SKM-1 treated with dmso at 0.1 percent for 144 hours (cell line): ENCODE measurements around the gene ABHD1.
"Not testable (repeated sequence)": the region's sequence is repeated elsewhere in the genome, so short reads cannot be mapped to it uniquely, and the experiment has no call there.

Experiments used
- DNase-seq: peaks from one replicate; lab custom pipeline; 2025; ENCODE audit not compliant: unreplicated experiment; lab: John Stamatoyannopoulos, UW

The ABHD1 gene

DNA sequence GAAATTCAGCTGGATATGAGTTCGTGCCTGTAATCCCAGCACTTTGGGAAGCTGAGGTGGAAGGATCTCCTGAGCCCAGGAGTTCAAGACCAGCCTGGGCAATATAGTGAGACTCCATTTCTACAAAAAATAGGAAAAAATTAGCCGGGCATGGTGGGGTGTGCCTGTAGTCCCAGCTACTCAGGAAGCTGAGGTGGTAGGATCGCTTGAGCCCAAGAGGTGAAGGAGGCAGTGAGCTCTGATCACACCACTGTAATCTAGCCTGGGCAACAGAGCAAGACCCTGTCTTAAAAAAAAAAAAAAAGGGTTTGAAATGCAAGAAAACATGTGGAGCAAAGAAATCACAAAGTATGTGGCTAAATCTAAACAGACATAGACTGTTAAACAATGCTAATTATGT is 14.5 kb upstream of the ABHD1 start:
- no peak for DNase-seq

- DNase-seq, result not testable (repeated sequence)
Observed at GRCh38 chr2:27110603-27111352, 12.8 kb upstream of the ABHD1 start.

DNA sequence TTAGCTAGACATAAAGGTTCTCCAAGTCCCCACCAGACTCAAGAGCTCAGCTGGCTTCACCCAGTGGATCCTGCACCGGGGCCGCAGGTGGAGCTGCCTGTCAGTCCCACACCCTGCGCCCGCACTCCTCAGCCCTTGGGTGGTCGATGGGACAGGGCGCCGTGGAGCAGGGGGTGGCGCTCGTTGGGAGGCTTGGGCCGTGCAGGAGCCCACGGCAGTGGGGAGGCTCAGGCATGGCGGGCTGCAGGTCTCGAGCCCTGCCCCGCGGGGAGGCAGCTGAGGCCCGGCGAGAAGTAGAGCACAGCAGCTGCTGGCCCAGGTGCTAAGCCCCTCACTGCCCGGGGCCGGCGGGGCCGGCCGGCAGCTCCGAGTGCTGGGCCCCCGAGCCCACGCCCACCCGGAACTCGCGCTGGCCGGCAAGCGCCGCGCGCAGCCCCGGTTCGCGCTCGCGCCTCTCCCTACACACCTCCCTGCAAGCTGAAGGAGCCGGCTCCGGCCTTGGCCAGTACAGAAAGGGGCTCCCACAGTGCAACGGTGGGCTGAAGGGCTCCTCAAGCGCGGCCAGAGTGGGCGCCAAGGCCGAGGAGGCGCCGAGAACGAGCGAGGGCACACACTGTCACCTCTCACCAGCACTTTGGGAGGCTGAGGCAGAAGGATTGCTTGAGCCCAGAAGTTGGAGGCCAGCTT is 12.1 kb upstream of the ABHD1 start:
- DNase-seq, result not testable (repeated sequence)

- no peak for DNase-seq
Observed at GRCh38 chr2:27115519-27115918, 8.1 kb upstream of the ABHD1 start.

DNA sequence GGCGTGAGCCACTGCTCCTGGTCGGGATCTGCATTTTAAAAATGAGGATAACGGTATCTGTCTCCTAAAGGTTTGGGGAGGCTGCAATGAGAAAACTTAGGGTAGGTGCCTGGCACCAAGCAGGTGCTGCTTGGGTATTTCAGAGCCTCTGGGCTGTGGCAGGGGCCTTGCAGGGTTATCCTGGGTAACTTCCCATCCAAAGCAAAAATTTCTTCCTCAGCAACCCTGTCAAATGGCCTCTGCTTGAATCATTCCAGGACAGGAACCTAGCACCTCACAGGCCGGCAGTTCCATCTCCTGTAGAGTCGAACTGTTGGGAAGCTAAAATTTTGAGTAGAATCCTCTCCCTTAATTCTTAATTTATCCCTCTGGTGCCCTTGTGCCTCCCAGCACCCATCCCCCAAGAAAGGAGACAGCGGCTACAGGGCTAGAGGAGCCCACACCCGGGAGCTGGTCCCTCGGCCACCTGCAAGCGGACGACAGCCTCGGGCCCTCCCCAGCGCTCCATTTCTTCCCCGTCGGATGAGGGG is 5.6 kb upstream of the ABHD1 start:
- DNase-seq, result no peak

DNA sequence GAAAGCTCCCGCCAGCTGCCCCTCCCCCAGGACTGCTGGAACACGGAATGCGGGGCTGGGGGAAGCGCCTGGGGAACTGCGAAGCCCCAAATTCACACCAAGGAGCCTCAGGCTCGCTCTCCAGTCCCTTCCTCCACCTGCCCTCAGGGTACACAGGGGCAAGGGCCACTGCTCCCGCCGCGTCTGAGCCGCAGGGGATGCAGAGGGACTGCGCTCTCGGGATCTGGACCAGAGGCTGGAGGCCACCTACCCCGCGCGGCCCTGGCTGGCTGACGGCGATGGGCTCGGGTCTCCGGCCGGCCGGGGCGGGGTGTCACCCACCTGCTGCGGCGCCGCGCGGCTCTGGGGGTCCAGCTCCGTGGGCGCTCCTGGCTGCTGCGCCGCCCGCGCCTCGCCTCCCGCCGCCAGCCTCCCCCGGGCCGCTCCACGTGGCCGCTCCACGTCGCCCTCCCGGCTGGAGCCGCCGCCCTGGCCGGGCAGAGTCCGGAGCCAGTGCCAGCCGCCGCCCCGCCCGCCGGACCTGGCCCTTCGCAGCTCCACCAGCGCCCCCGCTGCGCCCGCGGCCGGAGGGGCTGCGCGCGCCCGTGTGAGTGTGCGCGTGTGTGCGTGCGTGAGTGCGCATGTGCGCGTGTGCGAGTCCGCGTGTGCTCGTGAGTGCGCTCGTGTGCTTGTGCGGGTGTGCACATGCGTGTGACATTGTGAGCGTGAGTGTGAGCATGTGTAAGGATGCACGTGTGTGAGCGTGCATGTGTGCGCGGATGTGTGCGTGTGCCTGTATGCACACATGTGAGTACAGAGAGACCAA is 4.9 kb upstream of the ABHD1 start, which contains the start of gene CGREF1:
Gene CGREF1 (minus strand): TSS at position 604 of the 805 bp plus-strand sequence. CDS start 14,762 bp downstream, outside the sequence.
- DNase-seq, result no peak

DNA sequence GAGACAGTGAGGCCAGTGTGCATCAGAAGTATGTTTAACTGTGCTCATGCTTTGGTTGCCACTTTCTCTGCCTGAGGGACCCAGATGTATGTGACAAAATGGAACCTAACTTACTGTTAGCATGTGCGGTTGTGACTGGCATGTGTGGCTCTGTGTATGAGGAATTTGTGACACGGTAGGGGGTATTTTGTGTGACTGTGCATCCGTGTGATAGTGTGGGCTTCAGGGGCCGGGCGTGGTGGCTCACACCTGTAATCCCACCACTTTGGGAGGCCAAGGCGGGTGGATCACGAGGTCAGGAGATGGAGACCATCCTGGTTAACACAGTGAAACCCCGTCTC is 4.3 kb upstream of the ABHD1 start:
- DNase-seq, result not testable (repeated sequence)

GRCh38 chr2:27121906-27122305 is 1.7 kb upstream of the ABHD1 start:
- DNase-seq, result no peak

- DNase-seq, result no peak
Observed at GRCh38 chr2:27122791-27123190, 824 bp upstream of the ABHD1 start.

GRCh38 chr2:27125104-27125503 is 1.5 kb downstream of the ABHD1 start:
- DNase-seq, result no peak

- DNase-seq, result no peak
Observed at GRCh38 chr2:27126252-27126710, 2.7 kb downstream of the ABHD1 start.

DNA sequence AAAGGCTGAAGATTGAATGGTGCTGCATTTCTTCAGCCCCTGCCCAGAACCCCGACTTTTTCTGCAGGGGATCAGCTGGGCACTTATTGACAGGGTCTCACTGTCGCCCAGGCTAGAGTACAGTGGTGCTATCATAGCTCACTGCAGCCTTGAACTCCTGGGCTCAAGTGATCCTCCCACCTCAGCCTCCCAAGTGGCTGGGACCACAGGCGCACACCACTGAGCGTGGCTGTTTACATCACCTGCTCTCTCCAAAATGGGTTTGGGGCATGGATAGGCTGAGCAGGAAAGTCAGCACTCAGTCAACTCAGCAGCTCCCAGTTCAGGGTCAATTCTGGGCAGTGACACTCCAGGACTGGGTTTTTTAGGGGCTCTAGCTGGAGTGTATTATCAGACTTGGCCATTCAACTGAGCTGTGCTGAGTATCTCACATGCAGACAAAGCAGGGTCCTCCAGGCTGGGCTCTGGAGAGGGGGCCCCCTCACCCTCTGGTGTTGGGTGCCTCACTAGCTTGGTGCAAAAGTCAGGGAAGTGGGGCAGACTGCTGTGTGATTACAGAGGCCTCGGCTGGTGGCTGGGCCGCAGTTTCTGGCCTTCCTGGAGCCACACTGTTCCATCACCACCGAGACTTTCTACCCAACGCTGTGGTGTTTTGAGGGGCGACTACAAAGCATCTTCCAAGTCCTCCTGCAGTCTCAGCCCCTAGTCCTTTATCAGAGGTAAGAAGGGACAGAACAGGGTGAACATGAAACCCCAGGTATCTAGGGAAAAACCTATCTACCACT is 4.5 kb downstream of the ABHD1 start:
- DNase-seq, result no peak

DNA sequence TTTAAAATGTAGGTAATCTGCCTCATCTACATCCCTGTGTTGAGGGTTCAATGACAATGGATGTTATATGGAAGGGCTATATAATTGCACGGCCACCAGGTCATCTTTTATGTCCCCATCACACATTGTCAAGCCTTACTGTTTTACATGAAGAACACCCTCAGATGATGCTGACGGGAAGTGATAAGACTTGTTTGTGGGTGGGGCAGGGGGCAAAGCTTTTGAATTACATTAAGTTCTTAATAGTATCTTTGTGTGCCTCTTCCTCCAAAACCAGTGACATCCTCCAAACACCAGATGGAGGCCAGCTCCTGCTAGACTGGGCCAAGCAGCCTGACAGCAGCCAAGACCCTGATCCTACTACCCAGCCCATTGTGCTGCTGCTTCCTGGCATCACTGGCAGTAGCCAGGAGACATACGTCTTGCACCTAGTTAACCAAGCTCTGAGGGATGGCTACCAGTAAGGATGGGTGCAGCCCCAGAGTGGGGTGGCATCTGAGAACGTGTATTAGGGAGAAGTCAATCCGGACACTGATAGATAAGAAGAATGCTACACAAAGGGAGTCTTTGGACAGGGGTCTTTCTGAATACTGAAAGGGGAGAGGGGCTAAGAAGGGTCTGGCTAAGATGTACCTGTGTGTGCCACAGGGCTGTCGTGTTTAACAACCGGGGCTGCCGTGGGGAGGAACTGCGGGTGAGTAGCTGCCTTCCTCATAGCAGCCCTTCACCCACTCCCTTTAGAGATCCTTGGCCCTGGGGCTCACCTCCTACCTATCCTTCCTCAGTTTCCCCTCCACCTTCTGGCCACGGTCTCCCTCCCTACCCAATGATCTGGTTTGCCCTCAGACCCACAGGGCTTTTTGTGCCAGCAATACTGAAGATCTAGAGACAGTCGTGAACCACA is 5.3 kb downstream of the ABHD1 start:
- no peak for DNase-seq

- no peak for DNase-seq
Observed at GRCh38 chr2:27130396-27130795, 6.8 kb downstream of the ABHD1 start.

- no peak for DNase-seq
Observed at GRCh38 chr2:27131429-27131828, 7.8 kb downstream of the ABHD1 start.

DNA sequence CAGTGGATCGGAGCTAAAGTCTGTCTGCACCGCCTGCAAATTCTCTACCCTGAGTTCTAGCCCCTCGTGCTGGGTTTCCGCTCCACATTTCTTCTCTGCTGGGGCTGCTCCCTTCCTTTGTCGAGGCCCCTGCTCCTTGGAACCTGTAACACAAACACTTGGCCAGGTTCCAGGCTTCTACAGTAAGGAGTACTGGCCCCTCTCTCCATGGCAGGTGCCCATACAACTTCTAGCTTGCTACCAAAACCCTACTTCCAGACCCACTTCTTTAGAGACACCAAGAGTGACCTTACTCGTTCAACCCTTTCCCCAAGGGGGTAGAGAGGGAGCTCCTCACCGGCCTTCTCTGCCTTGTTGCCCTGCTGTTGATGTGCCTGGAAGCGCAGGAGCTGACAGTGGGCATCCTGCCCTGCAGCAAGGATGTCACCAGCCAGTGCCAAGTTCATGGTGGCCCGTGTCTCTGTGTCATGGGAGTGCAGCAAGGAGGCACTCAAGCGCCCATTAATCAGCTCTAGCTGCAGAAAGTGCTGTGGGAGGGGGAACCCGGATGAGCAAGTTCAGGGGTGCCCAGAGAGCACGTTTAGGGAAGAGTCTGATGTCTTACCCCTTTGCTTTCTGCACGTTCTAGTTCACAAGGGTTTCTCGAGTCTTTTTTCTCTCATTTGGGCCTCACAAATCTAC is 9.7 kb downstream of the ABHD1 start:
- no peak for DNase-seq

- DNase-seq, result peak; percentile 93
Observed at GRCh38 chr2:27133905-27134780, 10.5 kb downstream of the ABHD1 start, which contains the start of gene PREB. Gene PREB, minus strand, starts transcription at chr2:27134636. Its CDS starts 215 bp downstream, at chr2:27134421.
